GM12878 (cell line): Measurements from ENCODE around the gene TRIM8. TPM values are rescaled to one million over a fixed set of nuclear protein-coding genes. Genes with fewer than 3 reads are reported as not detected.

Source experiments
- BCL3 ChIP-seq: IDR thresholded peaks from 2 replicates; pipeline ENCODE4 v1.6.1; 2011; ENCODE audit warnings: borderline replicate concordance, low read depth, mild to moderate bottlenecking, moderate library complexity, low read length; ENCODE audit not compliant: insufficient read depth, poor library complexity, severe bottlenecking
- DPF2 ChIP-seq: fragments of 450-650 bp; IDR thresholded peaks from 2 replicates; pipeline ENCODE4 v1.6.1; 2017; ENCODE audit warnings: mild to moderate bottlenecking
- MTA3 ChIP-seq: IDR thresholded peaks from 2 replicates; pipeline ENCODE4 v1.6.1; 2012; ENCODE audit warnings: low read length, inconsistent platforms, borderline replicate concordance
- PBX3 ChIP-seq: IDR thresholded peaks from 2 replicates; pipeline ENCODE4 v1.6.1; 2011; ENCODE audit warnings: mild to moderate bottlenecking, low read depth, low read length, moderate library complexity; ENCODE audit not compliant: insufficient replicate concordance
- SMARCA5 ChIP-seq: fragments of 450-650 bp; IDR thresholded peaks from 2 replicates; pipeline ENCODE4 v1.6.1; 2017; ENCODE audit warnings: mild to moderate bottlenecking
- polyA plus RNA-seq, 11 experiments: library from polyadenylated mRNA; depleted of rRNA in 4 of 11; unstranded in 6 of 11; stranded (reverse) in 5 of 11; fragments of >200 nt; fragmentation: Nextera tagmentation in 4 of 11; fragmentation: Illumina TruSeq in 1 of 11; extraction: Ambion mirVana in 4 of 11; extraction: Trizol in 1 of 11; gene quantifications; 1 replicate in 1 of 11; 2 replicates in 10 of 11; pipeline versions ENCODE4 v1.2.1 to v1.2.3, GENCODE V29; 2011 to 2016; ENCODE audit warnings: inconsistent platforms in 2 of 11, missing spikeins in 2 of 11, low read depth in 1 of 11
- total RNA-seq, 4 experiments: library from RNA; depleted of rRNA in 3 of 4; stranded (reverse); fragments of >200 nt in 3 of 4; fragmentation: Illumina TruSeq in 1 of 4; extraction: Trizol in 1 of 4; gene quantifications; 2 replicates each; pipeline versions ENCODE4 v1.2.1 to v1.2.3, GENCODE V29; 2013 to 2021
- TF ChIP-seq, protein P1 (sequence below): fragments of 450-650 bp; IDR thresholded peaks from 2 replicates; pipeline ENCODE4 v1.6.1; 2017; ENCODE audit warnings: mild to moderate bottlenecking, moderate library complexity
- TF ChIP-seq, protein P2 (sequence below): IDR thresholded peaks from 2 replicates; pipeline ENCODE4 v1.6.1; 2012; ENCODE audit warnings: low read depth, low read length, improper control_type of control experiment
- TF ChIP-seq, protein P3 (sequence below): fragments of 150-350 bp; IDR thresholded peaks from 2 replicates; pipeline ENCODE4 v1.6.1; 2016; ENCODE audit warnings: low read depth, low read length

The TRIM8 gene
- total and polyA plus RNA-seq, 10 of the 15 experiments (the other 5 are each of a cell fraction or from before 2014, with no cell fraction given): 7.9 to 53.2 (median 24.6) TPM

DNA sequence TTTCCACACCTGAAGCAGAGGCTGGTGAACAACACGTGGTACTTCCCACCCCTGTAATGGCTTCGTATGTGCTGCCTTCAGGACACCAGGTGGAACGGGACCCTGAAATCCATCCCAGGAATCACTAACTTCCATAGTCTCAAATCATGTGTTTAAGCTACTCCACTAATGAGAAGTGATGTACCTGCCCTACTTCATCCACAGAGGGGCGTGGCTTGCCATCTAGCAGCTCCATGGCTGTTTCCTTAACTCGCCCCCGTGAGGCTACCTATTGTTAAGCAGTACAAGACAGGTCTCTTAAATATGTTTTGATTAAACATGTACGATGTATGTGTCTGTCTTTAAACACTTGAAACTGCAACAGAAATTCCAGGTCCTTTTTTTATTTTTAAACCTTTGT lies 38.1 kb downstream of the TRIM8 start (continued):
- TF ChIP-seq, protein P1, sequence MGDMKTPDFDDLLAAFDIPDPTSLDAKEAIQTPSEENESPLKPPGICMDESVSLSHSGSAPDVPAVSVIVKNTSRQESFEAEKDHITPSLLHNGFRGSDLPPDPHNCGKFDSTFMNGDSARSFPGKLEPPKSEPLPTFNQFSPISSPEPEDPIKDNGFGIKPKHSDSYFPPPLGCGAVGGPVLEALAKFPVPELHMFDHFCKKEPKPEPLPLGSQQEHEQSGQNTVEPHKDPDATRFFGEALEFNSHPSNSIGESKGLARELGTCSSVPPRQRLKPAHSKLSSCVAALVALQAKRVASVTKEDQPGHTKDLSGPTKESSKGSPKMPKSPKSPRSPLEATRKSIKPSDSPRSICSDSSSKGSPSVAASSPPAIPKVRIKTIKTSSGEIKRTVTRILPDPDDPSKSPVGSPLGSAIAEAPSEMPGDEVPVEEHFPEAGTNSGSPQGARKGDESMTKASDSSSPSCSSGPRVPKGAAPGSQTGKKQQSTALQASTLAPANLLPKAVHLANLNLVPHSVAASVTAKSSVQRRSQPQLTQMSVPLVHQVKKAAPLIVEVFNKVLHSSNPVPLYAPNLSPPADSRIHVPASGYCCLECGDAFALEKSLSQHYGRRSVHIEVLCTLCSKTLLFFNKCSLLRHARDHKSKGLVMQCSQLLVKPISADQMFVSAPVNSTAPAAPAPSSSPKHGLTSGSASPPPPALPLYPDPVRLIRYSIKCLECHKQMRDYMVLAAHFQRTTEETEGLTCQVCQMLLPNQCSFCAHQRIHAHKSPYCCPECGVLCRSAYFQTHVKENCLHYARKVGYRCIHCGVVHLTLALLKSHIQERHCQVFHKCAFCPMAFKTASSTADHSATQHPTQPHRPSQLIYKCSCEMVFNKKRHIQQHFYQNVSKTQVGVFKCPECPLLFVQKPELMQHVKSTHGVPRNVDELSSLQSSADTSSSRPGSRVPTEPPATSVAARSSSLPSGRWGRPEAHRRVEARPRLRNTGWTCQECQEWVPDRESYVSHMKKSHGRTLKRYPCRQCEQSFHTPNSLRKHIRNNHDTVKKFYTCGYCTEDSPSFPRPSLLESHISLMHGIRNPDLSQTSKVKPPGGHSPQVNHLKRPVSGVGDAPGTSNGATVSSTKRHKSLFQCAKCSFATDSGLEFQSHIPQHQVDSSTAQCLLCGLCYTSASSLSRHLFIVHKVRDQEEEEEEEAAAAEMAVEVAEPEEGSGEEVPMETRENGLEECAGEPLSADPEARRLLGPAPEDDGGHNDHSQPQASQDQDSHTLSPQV: no peak
- TF ChIP-seq, protein P2, sequence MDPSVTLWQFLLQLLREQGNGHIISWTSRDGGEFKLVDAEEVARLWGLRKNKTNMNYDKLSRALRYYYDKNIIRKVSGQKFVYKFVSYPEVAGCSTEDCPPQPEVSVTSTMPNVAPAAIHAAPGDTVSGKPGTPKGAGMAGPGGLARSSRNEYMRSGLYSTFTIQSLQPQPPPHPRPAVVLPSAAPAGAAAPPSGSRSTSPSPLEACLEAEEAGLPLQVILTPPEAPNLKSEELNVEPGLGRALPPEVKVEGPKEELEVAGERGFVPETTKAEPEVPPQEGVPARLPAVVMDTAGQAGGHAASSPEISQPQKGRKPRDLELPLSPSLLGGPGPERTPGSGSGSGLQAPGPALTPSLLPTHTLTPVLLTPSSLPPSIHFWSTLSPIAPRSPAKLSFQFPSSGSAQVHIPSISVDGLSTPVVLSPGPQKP: no peak
- TF ChIP-seq MTA3 (no peak), PBX3 (no peak), SMARCA5 (no peak), DPF2 (no peak), BCL3 (no peak)
- TF ChIP-seq, protein P3, sequence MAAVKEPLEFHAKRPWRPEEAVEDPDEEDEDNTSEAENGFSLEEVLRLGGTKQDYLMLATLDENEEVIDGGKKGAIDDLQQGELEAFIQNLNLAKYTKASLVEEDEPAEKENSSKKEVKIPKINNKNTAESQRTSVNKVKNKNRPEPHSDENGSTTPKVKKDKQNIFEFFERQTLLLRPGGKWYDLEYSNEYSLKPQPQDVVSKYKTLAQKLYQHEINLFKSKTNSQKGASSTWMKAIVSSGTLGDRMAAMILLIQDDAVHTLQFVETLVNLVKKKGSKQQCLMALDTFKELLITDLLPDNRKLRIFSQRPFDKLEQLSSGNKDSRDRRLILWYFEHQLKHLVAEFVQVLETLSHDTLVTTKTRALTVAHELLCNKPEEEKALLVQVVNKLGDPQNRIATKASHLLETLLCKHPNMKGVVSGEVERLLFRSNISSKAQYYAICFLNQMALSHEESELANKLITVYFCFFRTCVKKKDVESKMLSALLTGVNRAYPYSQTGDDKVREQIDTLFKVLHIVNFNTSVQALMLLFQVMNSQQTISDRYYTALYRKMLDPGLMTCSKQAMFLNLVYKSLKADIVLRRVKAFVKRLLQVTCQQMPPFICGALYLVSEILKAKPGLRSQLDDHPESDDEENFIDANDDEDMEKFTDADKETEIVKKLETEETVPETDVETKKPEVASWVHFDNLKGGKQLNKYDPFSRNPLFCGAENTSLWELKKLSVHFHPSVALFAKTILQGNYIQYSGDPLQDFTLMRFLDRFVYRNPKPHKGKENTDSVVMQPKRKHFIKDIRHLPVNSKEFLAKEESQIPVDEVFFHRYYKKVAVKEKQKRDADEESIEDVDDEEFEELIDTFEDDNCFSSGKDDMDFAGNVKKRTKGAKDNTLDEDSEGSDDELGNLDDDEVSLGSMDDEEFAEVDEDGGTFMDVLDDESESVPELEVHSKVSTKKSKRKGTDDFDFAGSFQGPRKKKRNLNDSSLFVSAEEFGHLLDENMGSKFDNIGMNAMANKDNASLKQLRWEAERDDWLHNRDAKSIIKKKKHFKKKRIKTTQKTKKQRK: no peak
- TF ChIP-seq, all 136 proteins: peak for 0
